Measurements from ENCODE around the gene CTSD. TPM values are rescaled to one million over a fixed set of nuclear protein-coding genes. Genes with fewer than 3 reads are reported as not detected.

The CTSD gene
- polyA plus RNA-seq, 3 donors: 192 to 255 (median 211) TPM

- no peak for DNase-seq (ENCODE audit: low read depth in 3 of 3, low spot score in 2 of 3)
These were observed 31.2 kb downstream of the CTSD start for GRCh38 chr11:1732418-1733008.

- no peak for DNase-seq (ENCODE audit: low read depth in 3 of 3, low spot score in 2 of 3)
These were observed 32.2 kb downstream of the CTSD start for GRCh38 chr11:1731451-1732059.

DNA sequence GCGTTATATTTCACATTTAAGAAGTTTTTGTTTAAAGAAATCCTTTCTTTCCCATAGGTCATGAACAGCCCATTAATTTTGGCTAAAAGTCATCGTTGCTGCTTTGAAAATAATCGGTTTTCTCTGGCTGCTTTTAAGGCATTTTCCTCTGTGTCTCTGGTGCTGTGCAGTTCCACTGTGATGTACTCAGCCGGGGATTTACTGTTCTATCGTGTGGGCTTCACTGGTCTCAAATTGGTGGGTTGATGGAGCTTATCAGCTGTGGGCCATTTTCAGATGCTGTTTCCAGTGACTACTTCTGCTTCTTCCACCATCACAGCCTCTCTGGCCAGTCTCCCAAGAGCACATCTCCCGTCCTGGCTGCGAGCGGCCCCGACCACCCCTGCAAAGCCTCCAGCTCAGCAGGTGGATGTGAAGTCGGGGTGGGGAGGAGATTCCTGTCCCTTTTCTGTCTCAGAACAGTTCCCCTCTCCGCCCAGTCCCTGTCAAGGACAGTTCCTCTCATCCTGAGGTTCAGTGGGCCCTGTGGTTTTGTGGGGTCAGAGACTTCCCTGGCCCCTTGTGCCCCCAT is 33.6 kb downstream of the CTSD start:
- DNase-seq (ENCODE audit: low read depth in 3 of 3, low spot score in 2 of 3): no peak

GRCh38 chr11:1729692-1730011 is 34.1 kb downstream of the CTSD start:
- no peak for DNase-seq (ENCODE audit: low read depth in 3 of 3, low spot score in 2 of 3)

- DNase-seq (ENCODE audit: low read depth in 3 of 3, low spot score in 2 of 3): no peak
These were observed 34.6 kb downstream of the CTSD start for GRCh38 chr11:1728931-1729691.

GRCh38 chr11:1728301-1728700 is 35.4 kb downstream of the CTSD start:
- DNase-seq (ENCODE audit: low read depth in 3 of 3, low spot score in 2 of 3): no peak

DNA sequence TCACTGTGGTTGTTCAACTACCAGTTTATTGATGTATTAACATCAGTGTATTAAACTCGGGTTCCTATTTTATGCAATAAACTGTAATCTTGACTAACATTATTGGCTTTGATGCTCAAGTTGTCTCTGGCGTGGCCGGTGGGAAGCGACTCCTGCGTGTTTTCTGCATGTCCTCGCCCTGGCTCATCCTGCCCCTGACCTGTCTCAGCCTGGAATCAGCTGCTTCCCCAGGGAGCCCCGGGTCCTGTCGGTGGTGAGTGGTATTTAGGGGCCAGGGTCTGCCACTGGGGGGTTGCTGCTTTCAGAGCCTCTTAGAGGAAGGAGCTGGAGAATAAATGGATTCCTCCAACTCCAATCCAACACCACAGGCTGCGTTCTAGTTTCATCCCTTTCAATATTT is 35.9 kb downstream of the CTSD start:
- no peak for DNase-seq (ENCODE audit: low read depth in 3 of 3, low spot score in 2 of 3)

DNA sequence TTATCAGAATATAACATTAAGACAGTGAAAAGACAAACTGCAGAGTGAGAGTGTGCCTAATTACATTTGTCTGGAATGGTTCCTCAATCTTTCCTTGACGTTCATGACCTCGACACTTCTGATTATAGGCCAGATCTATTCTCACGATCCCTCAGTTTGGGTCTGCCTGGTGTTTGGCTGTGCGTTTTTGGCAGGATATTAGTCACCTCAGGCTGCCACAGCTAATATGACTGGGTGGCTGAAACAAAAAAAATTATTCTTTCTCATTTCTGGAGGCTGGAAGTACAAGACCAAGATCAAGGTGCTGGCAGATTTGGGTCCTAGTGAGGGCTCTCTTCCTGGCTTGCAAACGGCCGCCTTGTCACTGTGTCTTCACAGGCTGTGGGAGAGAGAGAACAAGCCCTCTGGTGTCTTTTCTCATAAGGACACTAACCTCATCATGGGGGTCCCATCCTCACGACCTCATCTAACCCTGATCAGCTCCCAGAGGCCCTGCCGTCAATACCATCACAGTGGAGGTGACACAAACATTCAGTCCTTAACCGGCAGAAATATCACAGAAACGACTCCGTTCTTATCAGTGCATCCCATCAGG is 36.5 kb downstream of the CTSD start:
- DNase-seq (ENCODE audit: low read depth in 3 of 3, low spot score in 2 of 3): no peak

GRCh38 chr11:1719781-1720180 is 43.9 kb downstream of the CTSD start:
- DNase-seq (ENCODE audit: low read depth in 3 of 3, low spot score in 2 of 3): no peak

GRCh38 chr11:1718326-1718725 is 45.4 kb downstream of the CTSD start:
- DNase-seq (ENCODE audit: low read depth in 3 of 3, low spot score in 2 of 3): no peak

GRCh38 chr11:1717745-1718144 is 46.0 kb downstream of the CTSD start:
- no peak for DNase-seq (ENCODE audit: low read depth in 3 of 3, low spot score in 2 of 3)

GRCh38 chr11:1714908-1715885 is 48.5 kb downstream of the CTSD start:
- no peak for DNase-seq (ENCODE audit: low read depth in 3 of 3, low spot score in 2 of 3)

DNA sequence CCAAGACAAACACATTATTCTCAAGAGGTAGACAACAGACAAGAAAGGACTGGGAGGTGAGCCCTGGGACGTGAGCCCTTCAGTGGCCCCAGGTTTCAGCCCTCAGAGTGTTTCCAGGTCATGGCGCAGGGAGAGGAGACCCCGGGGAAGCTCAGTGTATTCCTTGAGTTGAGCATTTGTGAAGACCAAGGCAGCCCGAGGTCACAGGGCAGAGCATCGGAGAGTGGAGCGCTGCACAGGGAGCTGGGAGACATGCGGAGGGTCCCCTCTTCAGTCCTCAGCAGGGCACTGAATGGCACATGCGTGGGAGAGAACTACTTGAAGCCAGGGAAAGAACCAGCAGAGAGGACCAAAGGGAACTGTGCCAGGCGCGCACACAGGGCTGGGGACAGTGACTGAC is 55.0 kb downstream of the CTSD start:
- no peak for DNase-seq (ENCODE audit: low read depth in 3 of 3, low spot score in 2 of 3)

- no peak for DNase-seq (ENCODE audit: low read depth in 3 of 3, low spot score in 2 of 3)
These were observed 56.0 kb downstream of the CTSD start for GRCh38 chr11:1707751-1708150.

- DNase-seq (ENCODE audit: low read depth in 3 of 3, low spot score in 2 of 3): no peak
These were observed 56.9 kb downstream of the CTSD start for GRCh38 chr11:1706634-1707400.

DNA sequence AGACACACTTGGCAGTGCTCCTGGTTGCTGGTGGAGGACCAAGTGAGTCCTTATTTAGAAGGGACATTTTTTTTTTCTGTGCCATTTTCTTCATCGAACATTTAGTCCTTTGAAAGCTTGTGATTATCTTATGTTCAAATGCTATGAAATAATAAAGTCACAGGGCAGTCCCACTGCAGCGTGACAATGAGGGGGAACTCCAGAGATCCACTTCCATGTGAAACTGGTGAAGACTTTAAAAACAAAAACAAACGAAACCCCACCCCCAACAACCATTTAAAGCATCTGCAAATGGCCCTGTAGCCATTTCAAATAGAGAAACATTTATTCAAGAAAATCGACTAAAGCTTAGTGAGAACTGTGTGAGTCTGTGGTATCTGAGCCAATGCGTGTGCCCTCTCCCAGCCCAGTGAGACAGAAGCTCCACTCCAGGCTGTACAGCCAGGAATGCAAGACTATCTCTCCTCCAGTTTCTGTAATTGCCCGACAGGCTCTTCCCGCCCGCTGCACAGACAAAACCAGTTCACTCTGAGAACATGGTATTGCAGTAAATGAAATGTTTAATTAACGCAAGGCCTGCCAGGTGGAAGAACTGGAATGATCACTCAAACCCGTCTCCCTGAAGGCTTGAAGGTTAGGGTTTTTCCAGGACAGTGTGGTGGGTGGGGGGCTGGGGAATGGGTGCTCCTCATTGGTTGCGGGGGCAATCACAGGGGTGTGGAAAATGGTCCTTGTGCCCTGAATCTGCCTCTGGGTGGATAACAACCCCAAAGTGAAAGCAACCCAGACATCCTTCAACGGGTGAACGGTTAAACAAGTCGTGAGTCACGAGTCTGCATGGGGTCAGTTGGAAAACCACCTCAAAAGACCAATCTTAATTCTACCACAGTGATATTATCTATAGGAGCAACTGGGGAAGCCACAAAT is 58.3 kb downstream of the CTSD start:
- no peak for DNase-seq (ENCODE audit: low read depth in 3 of 3, low spot score in 2 of 3)

GRCh38 chr11:1703146-1703545 is 60.6 kb downstream of the CTSD start:
- DNase-seq (ENCODE audit: low read depth in 3 of 3, low spot score in 2 of 3): no peak
